K562 (cell line): ENCODE data around the gene TAAR2. TPM values are rescaled to one million over a fixed set of nuclear protein-coding genes. Genes with fewer than 3 reads are reported as not detected.

ENCODE experiments used
- ATAC-seq: fragments of 200-7000 bp; cut with Tn5 transposase; 3 replicates; pipeline ENCODE4 v1.9.1; 2020; ENCODE audit warnings: moderate library complexity
- BruUV-seq: library from RNA; stranded (reverse); fragments of 400-500 nt; replicated peaks from 2 replicates; lab custom pipeline; 2021; lab: Mats Ljungman, UMichigan
- CTCF ChIA-PET: fragments of 300-600 bp; formaldehyde crosslinking; extraction: SDS; loops from one replicate; lab custom pipeline; 2021; ENCODE audit warnings: low intra/inter-chr PET ratio; lab: Yijun Ruan, JAX
- POLR2A ChIA-PET: fragments of 300-600, 350-650 bp; sonication (Branson Sonifier 250); formaldehyde crosslinking; extraction: SDS; loops from one replicate; lab custom pipeline; 2021; ENCODE audit warnings: antibody characterized with exemption, inconsistent platforms; lab: Yijun Ruan, JAX
- DNase-seq, 4 experiments: peaks; one replicate each; pipeline versions ENCODE4 v3.0.0 to v3.0.0-alpha.2; 2011 to 2018; ENCODE audit warnings: low spot score in 3 of 4, mixed read lengths in 3 of 4; ENCODE audit errors: extremely low read depth in 1 of 4
- FAIRE-seq: peaks from 2 replicates; lab custom pipeline; 2011; peaks lifted over from hg19 to GRCh38; lab: Jason Lieb, UNC
- H2AFZ ChIP-seq: 2 replicates; pipeline ENCODE4 v1.6.0; 2011; ENCODE audit warnings: low read depth, low read length, control low read depth, inconsistent platforms
- H3K27ac ChIP-seq: fragments of 200-600 bp; 3 replicates; pipeline ENCODE4 v1.8.0; 2011; ENCODE audit warnings: low read depth, mild to moderate bottlenecking, control low read depth, inconsistent platforms, low read length, moderate library complexity, mixed read lengths; ENCODE audit errors: extremely low read depth
- H3K27me3 ChIP-seq, 2 experiments: fragments of 300-600 bp in 1 of 2; 2 replicates in 1 of 2; 3 replicates in 1 of 2; pipeline versions ENCODE4 v1.6.0 to v1.8.0; 2011; ENCODE audit warnings: inconsistent platforms in 2 of 2, low read length in 2 of 2, mild to moderate bottlenecking in 1 of 2, mixed read lengths in 1 of 2, moderate library complexity in 1 of 2; ENCODE audit not compliant: control insufficient read depth in 2 of 2, insufficient read depth in 2 of 2
- H3K36me3 ChIP-seq: fragments of 300-600 bp; 3 replicates; pipeline ENCODE4 v1.8.0; 2011; ENCODE audit warnings: mild to moderate bottlenecking, low read length, inconsistent platforms; ENCODE audit not compliant: control insufficient read depth, insufficient read depth
- H3K4me1 ChIP-seq, 2 experiments: fragments of 200-600 bp in 1 of 2; replicated peaks in 1 of 2; 2 replicates in 1 of 2; 3 replicates in 1 of 2; pipeline versions ENCODE4 v1.5.1 to v1.8.0; 2011; ENCODE audit warnings: inconsistent platforms in 2 of 2, low read length in 2 of 2, mild to moderate bottlenecking in 1 of 2, mixed read lengths in 1 of 2, moderate library complexity in 1 of 2; ENCODE audit not compliant: control insufficient read depth in 2 of 2, insufficient read depth in 2 of 2
- H3K4me2 ChIP-seq: 2 replicates; pipeline ENCODE4 v1.6.1; 2011; ENCODE audit warnings: low read length, control low read depth, inconsistent platforms, mixed read lengths; ENCODE audit not compliant: insufficient read depth
- H3K4me3 ChIP-seq: fragments of 200-600 bp; sonication (generic), shearing (Covaris generic); 2 replicates; pipeline ENCODE4 v1.5.1; 2016; ENCODE audit warnings: control low read depth, inconsistent platforms
- H3K79me2 ChIP-seq: fragments of 200-600 bp; 3 replicates; pipeline ENCODE4 v1.8.0; 2011; ENCODE audit warnings: low read length, inconsistent platforms; ENCODE audit not compliant: control insufficient read depth, insufficient read depth
- H3K9ac ChIP-seq, 2 experiments: 2 replicates each; pipeline versions ENCODE4 v1.6.0 to v1.6.1; 2011; ENCODE audit warnings: low read depth in 2 of 2, low read length in 2 of 2, control low read depth in 1 of 2, inconsistent platforms in 1 of 2, mild to moderate bottlenecking in 1 of 2, mixed read lengths in 1 of 2; ENCODE audit not compliant: insufficient read depth in 1 of 2
- H3K9me1 ChIP-seq: one replicate; pipeline ENCODE4 v1.6.0; 2011; ENCODE audit warnings: inconsistent platforms, mild to moderate bottlenecking, low read length, moderate library complexity; ENCODE audit not compliant: control insufficient read depth, insufficient read depth
- H3K9me3 ChIP-seq: replicated peaks from 2 replicates; pipeline ENCODE4 v1.5.1; 2011; ENCODE audit warnings: low read depth, low read length, inconsistent platforms; ENCODE audit not compliant: control insufficient read depth, insufficient read depth
- H4K20me1 ChIP-seq: replicated peaks from 2 replicates; pipeline ENCODE4 v1.6.1; 2011; ENCODE audit warnings: low read length, inconsistent platforms, mixed read lengths; ENCODE audit not compliant: control insufficient read depth, insufficient read depth
- CBX8 ChIP-seq: fragments of 200-600 bp; sonication (generic); IDR thresholded peaks from 2 replicates; pipeline ENCODE4 v1.6.1; 2012; ENCODE audit warnings: borderline replicate concordance, mixed run types, low read depth, mild to moderate bottlenecking, moderate library complexity, mixed read lengths, low read length, control low read depth, inconsistent platforms; ENCODE audit not compliant: poor library complexity, severe bottlenecking; ENCODE audit errors: extremely low read depth
- CEBPB ChIP-seq: fragments of 450-650 bp; IDR thresholded peaks from 2 replicates; pipeline ENCODE4 v1.6.1; 2016; ENCODE audit warnings: missing genetic modification characterization, missing compliant biosample characterization
- CEBPG ChIP-seq, 3 experiments: fragments of 200-800 bp in 1 of 3; sonication (Bioruptor generic) in 1 of 3; sonication (generic) in 1 of 3; formaldehyde crosslinking in 1 of 3; IDR thresholded peaks in 2 of 3; conservative IDR thresholded peaks in 1 of 3; 2 replicates each; pipeline versions ENCODE4 v1.6.1 to v1.8.0; 2016 to 2022; ENCODE audit warnings: missing compliant biosample characterization in 2 of 3, missing genetic modification characterization in 2 of 3, mild to moderate bottlenecking in 1 of 3, missing genetic modification reagents in 1 of 3
- CREB3 ChIP-seq: fragments of 450-650 bp; conservative IDR thresholded peaks from 2 replicates; pipeline ENCODE4 v1.6.1; 2016; ENCODE audit warnings: missing genetic modification characterization, low read depth, mild to moderate bottlenecking, missing compliant biosample characterization, moderate library complexity
- HDAC3 ChIP-seq: fragments of 450-650 bp; IDR thresholded peaks from 2 replicates; pipeline ENCODE4 v1.6.1; 2018; ENCODE audit warnings: borderline replicate concordance, mild to moderate bottlenecking, moderate library complexity; ENCODE audit not compliant: partially characterized antibody
- HOMEZ ChIP-seq: fragments of 250-450 bp; sonication (Bioruptor Pico); IDR thresholded peaks from 2 replicates; pipeline ENCODE4 v1.4.0; 2020; ENCODE audit warnings: mild to moderate bottlenecking, moderate library complexity
- IFI16 ChIP-seq: fragments of 250-450 bp; sonication (Bioruptor Pico); IDR thresholded peaks from 2 replicates; pipeline ENCODE4 v2.1.2; 2022; ENCODE audit warnings: mild to moderate bottlenecking, inconsistent platforms
- KDM4B ChIP-seq, 2 experiments: fragments of 450-650 bp in 1 of 2; sonication (generic) in 1 of 2; IDR thresholded peaks; 2 replicates each; pipeline ENCODE4 v1.6.1; 2016 to 2017; ENCODE audit warnings: borderline replicate concordance in 2 of 2, antibody characterized with exemption in 1 of 2, low read depth in 1 of 2, mild to moderate bottlenecking in 1 of 2
- KLF6 ChIP-seq: fragments of 250-450 bp; sonication (Bioruptor Pico); IDR thresholded peaks from 2 replicates; pipeline ENCODE4 v1.4.0; 2020; ENCODE audit warnings: mild to moderate bottlenecking, moderate library complexity, borderline replicate concordance
- MIER1 ChIP-seq: fragments of 450-650 bp; IDR thresholded peaks from 2 replicates; pipeline ENCODE4 v1.6.1; 2016; ENCODE audit warnings: antibody characterized with exemption, mild to moderate bottlenecking, low read depth
- STAT5A ChIP-seq: IDR thresholded peaks from 2 replicates; pipeline ENCODE4 v1.6.1; 2012; ENCODE audit warnings: low read length, inconsistent platforms, borderline replicate concordance
- ZKSCAN3 ChIP-seq: fragments of 250-450 bp; sonication (Bioruptor Pico); IDR thresholded peaks from 2 replicates; pipeline ENCODE4 v1.4.0; 2020
- ZNF124 ChIP-seq: sonication (generic); formaldehyde crosslinking; IDR thresholded peaks from 2 replicates; pipeline ENCODE4 v1.8.1; 2022; ENCODE audit warnings: missing genetic modification reagents
- WGBS: fragments of 100-300 bp; shearing (Covaris generic); methylation state at CpG from one replicate; pipeline ENCODE4 v1.1.6; 2016; ENCODE audit warnings: low coverage, mixed read lengths; ENCODE audit not compliant: insufficient coverage; ENCODE audit errors: missing lambda C conversion rate; 5-methylcytosine and 5-hydroxymethylcytosine counted together
- in situ Hi-C: fragments of 300-500 bp; cut with MboI; formaldehyde crosslinking; loops from 4 replicates; pipeline ENCODE4 v1.15.0; 2018; ENCODE audit warnings: inconsistent platforms, mixed read lengths
- intact Hi-C: fragments of 100-400 bp; cut with micrococcal nuclease; formaldehyde crosslinking; loops from 2 replicates; pipeline ENCODE4 v1.14.2; 2022
- polyA plus RNA-seq, 8 experiments: library from polyadenylated mRNA; depleted of rRNA in 4 of 8; stranded (reverse) in 5 of 8; unstranded in 3 of 8; fragments of >200 nt; fragmentation: Nextera tagmentation in 2 of 8; fragmentation: Illumina TruSeq in 1 of 8; extraction: Ambion mirVana in 2 of 8; extraction: Trizol in 1 of 8; gene quantifications; 2 replicates each; pipeline versions ENCODE4 v1.2.1 to v1.2.3, GENCODE V29; 2011 to 2014; ENCODE audit warnings: inconsistent platforms in 1 of 8, missing spikeins in 1 of 8
- total RNA-seq, 7 experiments: library from RNA; depleted of rRNA in 6 of 7; stranded (reverse); fragments of >200 nt in 6 of 7; fragmentation: Illumina TruSeq in 2 of 7; extraction: Trizol in 2 of 7; gene quantifications; 2 replicates each; pipeline versions ENCODE4 v1.2.1 to v1.2.3, GENCODE V29; 2011 to 2021; ENCODE audit warnings: low replicate concordance in 1 of 7

Gene TAAR2
- total and polyA plus RNA-seq, 9 of the 15 experiments (the other 6 are each of a cell fraction or from before 2014, with no cell fraction given): not detected

GRCh38 chr6:132663661-132664060 lies 39.6 kb upstream of the TAAR2 start:
- WGBS: 0% methylated on average over 1 of the region's 1 CpG
- Histone ChIP-seq H3K27ac (no peak overlapping the region), H3K4me1 (no peaks in the 10 kb centered on the region), H3K4me3 (no peak overlapping the region), H3K27me3 (peaks cover 0 to 5% of the 10 kb centered on the region in 2 experiments; a peak in 1 of 5 replicates), H2AFZ (no peak overlapping the region), H3K79me2 (no peaks in the 10 kb centered on the region), H3K4me2 (no peak overlapping the region), H3K36me3 (no peaks in the 10 kb centered on the region)
- ChIA-PET CTCF (no interaction called here), POLR2A (no interaction called here)
- DNase-seq: no peak
- no peak for FAIRE-seq
- BruUV-seq: no TSS peak
- TF ChIP-seq KLF6 (CRISPR knock-in tag) (no peak), HOMEZ (CRISPR knock-in tag) (no peak), HDAC3 (no peak)
- TF ChIP-seq, all 486 proteins: peak for 0
- Histone ChIP-seq H3K9me3 (no peaks in the 10 kb centered on the region), H3K9ac (no peak overlapping the region), H3K9me1 (no peaks in the 10 kb centered on the region), H4K20me1 (no peaks in the 10 kb centered on the region)
- in situ Hi-C loops: no loop called here
- no peak for ATAC-seq
- intact Hi-C loops: loop anchor here (10.0 kb wide), 3 partner anchors 161 to 881 kb away; no protein-coding TSS in a partner anchor

- no peak for FAIRE-seq
- no peak for DNase-seq
- H3K4me1 ChIP-seq: no peaks in the 10 kb centered on the region
- intact Hi-C loops: loop anchor here (10.0 kb wide), 3 partner anchors 163 to 883 kb away; no protein-coding TSS in a partner anchor
- H4K20me1 ChIP-seq: no peaks in the 10 kb centered on the region
- no peak overlapping the region for H3K4me2 ChIP-seq
- H3K9me3 ChIP-seq: no peaks in the 10 kb centered on the region
- POLR2A ChIA-PET: no interaction called here
- in situ Hi-C loops: no loop called here
- CTCF ChIA-PET: no interaction called here
- H3K79me2 ChIP-seq: no peaks in the 10 kb centered on the region
- H3K27me3 ChIP-seq: peaks cover 0 to 5% of the 10 kb centered on the region in 2 experiments; a peak in 1 of 5 replicates
- no peaks in the 10 kb centered on the region for H3K9me1 ChIP-seq
- H3K27ac ChIP-seq: no peak overlapping the region
- no peak overlapping the region for H2AFZ ChIP-seq
- H3K36me3 ChIP-seq: no peaks in the 10 kb centered on the region
- no peak overlapping the region for H3K4me3 ChIP-seq
- WGBS: 4% methylated on average over 4 of the region's 4 CpGs
- ATAC-seq: no peak
- H3K9ac ChIP-seq: no peak overlapping the region
- no TSS peak for BruUV-seq
- no peak for TF ChIP-seq ZNF124 (CRISPR knock-in tag)
- no peak for TF ChIP-seq MIER1
- TF ChIP-seq IFI16 (CRISPR knock-in tag): no peak
- no peak for TF ChIP-seq CEBPG (CRISPR knock-in tag; IDR thresholded peaks at IDR 0.05)
- peak in 1 of 2 experiments; percentile 65; a peak in 2 of 4 replicates for TF ChIP-seq CEBPG (tag; conservative IDR thresholded peaks at IDR 0.05 in 1 of 2, IDR thresholded peaks at IDR 0.05 in 1 of 2)
- TF ChIP-seq ZKSCAN3 (CRISPR knock-in tag): no peak
- TF ChIP-seq CEBPB (tag): peak; percentile 48
- no peak for TF ChIP-seq KDM4B (IDR thresholded peaks at IDR 0.05; ENCODE audit: borderline replicate concordance in 2 of 2, low read depth in 1 of 2)
- TF ChIP-seq CREB3 (tag): no peak
- TF ChIP-seq STAT5A: no peak
- no peak for TF ChIP-seq CBX8
These were observed 37.8 kb upstream of the TAAR2 start for GRCh38 chr6:132661906-132662305.
